ENCODE measurements around the gene HSF4. TPM values are rescaled to one million over a fixed set of nuclear protein-coding genes. Genes with fewer than 3 reads are reported as not detected.

The HSF4 gene
- total and polyA plus RNA-seq, 2 donors (not counting 3 experiments of a cell fraction or from before 2014, with no cell fraction given): 4.8 to 5.5 TPM

- no peaks in the 10 kb centered on the region for H3K36me3 ChIP-seq (ENCODE audit: control insufficient read depth in 2 of 2, extremely low read depth in 1 of 2, insufficient read depth in 2 of 2, low read length in 2 of 2)
- no peak for DNase-seq (ENCODE audit: low read depth, low spot score)
- no peak overlapping the region for H3K9ac ChIP-seq (replicated peaks; ENCODE audit: extremely low read depth, insufficient read depth, low read length)
- POLR2A ChIA-PET: interaction anchor here (0.8 kb wide), 1 partner anchor 65 kb away, joined by 5 read pairs; no protein-coding TSS in a partner anchor
- peak overlapping the region; percentile 43 for H3K4me2 ChIP-seq (ENCODE audit: insufficient read depth, low read length)
- H3K4me1 ChIP-seq (ENCODE audit: control insufficient read depth, extremely low read depth, insufficient read depth, low read length): peaks cover 18% of the 10 kb centered on the region
- H4K20me1 ChIP-seq (replicated peaks; ENCODE audit: control insufficient read depth, extremely low read depth, insufficient read depth, low read length): no peaks in the 10 kb centered on the region
- no peaks in the 10 kb centered on the region for H3K79me2 ChIP-seq (ENCODE audit: control insufficient read depth, insufficient read depth, low read length)
- peak overlapping the region in 1 of 3 experiments; percentile 8 for H3K4me3 ChIP-seq (replicated peaks in 1 of 3; ENCODE audit: insufficient read depth in 1 of 3, low read depth in 1 of 3, low read length in 3 of 3)
- CTCF ChIA-PET: interaction anchor here (0.7 to 3.4 kb wide), 4 partner anchors 9 to 21 kb away, joined by 3 to 23 read pairs (median 10); no protein-coding TSS in a partner anchor
- BruUV-seq (replicated peaks): no TSS peak
- H2AFZ ChIP-seq (ENCODE audit: low read depth, low read length): no peak overlapping the region
- peaks cover 36 to 46% of the 10 kb centered on the region in 2 experiments for H3K27me3 ChIP-seq (ENCODE audit: control insufficient read depth in 2 of 2, insufficient read depth in 2 of 2, low read length in 2 of 2)
- H3K9me1 ChIP-seq (replicated peaks; ENCODE audit: control insufficient read depth, extremely low read depth, insufficient read depth, low read length): no peaks in the 10 kb centered on the region
- dilution Hi-C loops (cut with MboI; ENCODE audit: extremely low pct_ligation_motif_present, low sequenced_read_pairs): no loop called here
- TF ChIP-seq EZH2 (IDR thresholded peaks at IDR 0.05; ENCODE audit: borderline replicate concordance, low read depth, low read length, severe bottlenecking) (no peak), MAX (IDR thresholded peaks at IDR 0.05; ENCODE audit: insufficient read depth, insufficient read length) (no peak), GATA2 (IDR thresholded peaks at IDR 0.05; ENCODE audit: insufficient read depth, insufficient read length, low read depth, low read length) (no peak), MYC (IDR thresholded peaks at IDR 0.05; ENCODE audit: low read depth, low read length) (no peak), POLR2AphosphoS5 (IDR thresholded peaks at IDR 0.05; ENCODE audit: insufficient read depth, low read depth, low read length) (no peak), POLR2A (IDR thresholded peaks at IDR 0.05; ENCODE audit: low read depth, low read length) (no peak), JUN (IDR thresholded peaks at IDR 0.05; ENCODE audit: borderline replicate concordance, insufficient read depth, insufficient read length, low read depth) (no peak), FOS (IDR thresholded peaks at IDR 0.05; ENCODE audit: borderline replicate concordance, insufficient read depth, low read length) (no peak)
- TF ChIP-seq, protein P1, sequence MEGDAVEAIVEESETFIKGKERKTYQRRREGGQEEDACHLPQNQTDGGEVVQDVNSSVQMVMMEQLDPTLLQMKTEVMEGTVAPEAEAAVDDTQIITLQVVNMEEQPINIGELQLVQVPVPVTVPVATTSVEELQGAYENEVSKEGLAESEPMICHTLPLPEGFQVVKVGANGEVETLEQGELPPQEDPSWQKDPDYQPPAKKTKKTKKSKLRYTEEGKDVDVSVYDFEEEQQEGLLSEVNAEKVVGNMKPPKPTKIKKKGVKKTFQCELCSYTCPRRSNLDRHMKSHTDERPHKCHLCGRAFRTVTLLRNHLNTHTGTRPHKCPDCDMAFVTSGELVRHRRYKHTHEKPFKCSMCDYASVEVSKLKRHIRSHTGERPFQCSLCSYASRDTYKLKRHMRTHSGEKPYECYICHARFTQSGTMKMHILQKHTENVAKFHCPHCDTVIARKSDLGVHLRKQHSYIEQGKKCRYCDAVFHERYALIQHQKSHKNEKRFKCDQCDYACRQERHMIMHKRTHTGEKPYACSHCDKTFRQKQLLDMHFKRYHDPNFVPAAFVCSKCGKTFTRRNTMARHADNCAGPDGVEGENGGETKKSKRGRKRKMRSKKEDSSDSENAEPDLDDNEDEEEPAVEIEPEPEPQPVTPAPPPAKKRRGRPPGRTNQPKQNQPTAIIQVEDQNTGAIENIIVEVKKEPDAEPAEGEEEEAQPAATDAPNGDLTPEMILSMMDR (IDR thresholded peaks at IDR 0.05; ENCODE audit: extremely low read depth in 1 of 2, insufficient read depth in 1 of 2, low read depth in 1 of 2, low read length in 2 of 2): no peak
- H3K27ac ChIP-seq (ENCODE audit: insufficient read depth, low read depth, low read length): no peak overlapping the region
- no peak for FAIRE-seq
- intact Hi-C loops (cut with micrococcal nuclease): no loop called here
- no peaks in the 10 kb centered on the region for H3K9me3 ChIP-seq (replicated peaks; ENCODE audit: control insufficient read depth, insufficient read depth, low read length)
These were observed 466 bp upstream of the HSF4 start for GRCh38 chr16:67163999-67164558.

Data from endothelial cell of umbilical vein (primary cell).